Peyer's patch (tissue), 4 donors: Measurements from ENCODE around the gene CMTM8.

Source experiments
- CTCF ChIP-seq, 6 experiments: fragments of 450-650 bp in 4 of 6; fragments of 200-600 bp in 2 of 6; sonication (generic) in 1 of 6; IDR thresholded peaks; one replicate each; pipeline ENCODE4 v1.5.1; 2017 to 2019; ENCODE audit warnings: antibody characterized with exemption in 6 of 6, mild to moderate bottlenecking in 3 of 6, moderate library complexity in 1 of 6
- POLR2A ChIP-seq, 2 donors: fragments of 450-650 bp; IDR thresholded peaks; one replicate each; pipeline ENCODE4 v1.5.1; 2017; ENCODE audit warnings: antibody characterized with exemption in 2 of 2, mild to moderate bottlenecking in 2 of 2, moderate library complexity in 2 of 2

GRCh38 chr3:32325201-32325600 lies 86.7 kb downstream of the CMTM8 start:
- no peak for TF ChIP-seq CTCF (IDR thresholded peaks at IDR 0.05)
- no peak for TF ChIP-seq POLR2A (IDR thresholded peaks at IDR 0.05)
